ENCODE measurements around the gene ARNT2. TPM values are rescaled to one million over a fixed set of nuclear protein-coding genes. Genes with fewer than 3 reads are reported as not detected.

The ARNT2 gene
- total RNA-seq, 6 experiments from 2014 or later = 2.4 to 16.6 (median 15.5) TPM

DNA sequence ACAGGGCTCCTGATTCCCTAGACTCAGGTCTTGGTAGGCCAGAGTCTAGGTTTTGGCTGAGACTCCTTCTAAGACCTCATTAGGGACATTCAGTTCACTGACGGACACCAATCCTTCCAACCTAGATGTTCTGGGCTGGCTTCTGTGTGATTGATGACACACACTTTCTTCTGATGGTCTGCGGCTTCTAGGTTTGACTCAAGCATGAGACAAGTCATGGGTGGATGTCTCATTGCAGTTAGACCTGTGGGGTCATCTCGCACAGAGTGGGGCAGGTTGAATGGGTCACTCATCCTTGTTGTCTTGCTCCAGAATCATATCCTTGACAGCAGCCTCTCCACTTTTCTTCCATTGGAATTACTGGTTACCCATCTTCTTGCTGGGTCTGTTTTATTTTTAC, 35.8 kb downstream of the ARNT2 start:
- peaks cover 7% of the 10 kb centered on the region; the same call in 1 of the 2 replicates for H3K27me3 Mint-ChIP-seq (ENCODE audit: insufficient read depth)
- peaks cover 18% of the 10 kb centered on the region for H3K4me1 Mint-ChIP-seq (ENCODE audit: low read depth)
- no peaks in the 10 kb centered on the region for H3K36me3 Mint-ChIP-seq (ENCODE audit: low read depth)
- H3K27ac Mint-ChIP-seq = no peak overlapping the region
- no peaks in the 10 kb centered on the region for H3K9me3 Mint-ChIP-seq
- no peak for DNase-seq
- no peak for TF ChIP-seq CTCF (IDR thresholded peaks at IDR 0.05)
- no peak overlapping the region for H3K4me3 Mint-ChIP-seq

- Mint-ChIP-seq H3K27ac (no peak overlapping the region), H3K4me1 (ENCODE audit: low read depth) (peaks cover 17% of the 10 kb centered on the region), H3K27me3 (ENCODE audit: insufficient read depth) (peaks cover 7% of the 10 kb centered on the region; the same call in 1 of the 2 replicates), H3K36me3 (ENCODE audit: low read depth) (no peaks in the 10 kb centered on the region), H3K9me3 (no peaks in the 10 kb centered on the region), H3K4me3 (no peak overlapping the region)
- TF ChIP-seq CTCF (IDR thresholded peaks at IDR 0.05) = no peak
- DNase-seq = no peak
These were observed 36.9 kb downstream of the ARNT2 start for GRCh38 chr15:80441041-80441440.

- H3K4me3 Mint-ChIP-seq = no peak overlapping the region
- TF ChIP-seq CTCF (IDR thresholded peaks at IDR 0.05) = no peak
- no peaks in the 10 kb centered on the region for H3K36me3 Mint-ChIP-seq (ENCODE audit: low read depth)
- H3K4me1 Mint-ChIP-seq (ENCODE audit: low read depth) = peaks cover 10% of the 10 kb centered on the region
- H3K27ac Mint-ChIP-seq = no peak overlapping the region
- no peaks in the 10 kb centered on the region for H3K9me3 Mint-ChIP-seq
- H3K27me3 Mint-ChIP-seq (ENCODE audit: insufficient read depth) = peaks cover 7% of the 10 kb centered on the region; the same call in 1 of the 2 replicates
- DNase-seq = no peak
These were observed 37.5 kb downstream of the ARNT2 start for GRCh38 chr15:80441714-80442113.

DNA sequence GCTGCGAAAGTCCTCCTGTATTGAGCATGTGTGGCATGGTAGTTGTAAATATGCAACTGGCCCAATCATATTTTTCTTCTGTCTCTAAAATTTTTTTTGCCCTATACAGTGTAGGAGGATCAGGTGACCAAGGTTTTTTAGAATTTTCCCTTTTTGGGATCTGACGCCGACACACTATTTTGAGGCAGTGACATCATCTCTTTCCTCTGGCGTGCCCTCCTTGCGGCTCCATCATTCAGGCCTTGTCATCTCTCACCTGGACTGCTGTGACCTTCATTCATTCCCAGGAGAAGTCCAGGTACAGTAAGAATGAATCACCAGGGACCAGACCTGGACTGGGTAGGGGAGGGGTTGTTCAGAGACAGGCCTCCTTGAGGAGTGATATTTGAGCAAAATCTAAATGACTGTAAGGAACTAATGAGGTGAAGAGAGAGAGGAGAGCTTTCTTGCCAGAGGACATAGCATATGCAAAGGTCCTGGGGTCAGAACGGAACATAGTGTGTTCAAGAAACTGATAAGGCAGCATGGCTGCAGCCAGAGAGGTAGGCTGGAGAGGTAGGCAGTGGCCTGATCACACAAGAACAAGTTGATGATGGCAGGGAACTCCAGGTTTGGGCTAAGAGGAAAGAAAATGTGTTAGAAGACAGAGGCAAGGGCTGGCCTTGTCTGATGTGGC, 38.7 kb downstream of the ARNT2 start:
- no peak overlapping the region for H3K4me3 Mint-ChIP-seq
- TF ChIP-seq CTCF (IDR thresholded peaks at IDR 0.05) = no peak
- H3K27ac Mint-ChIP-seq = no peak overlapping the region
- DNase-seq = no peak
- H3K9me3 Mint-ChIP-seq = no peaks in the 10 kb centered on the region
- peaks cover 11% of the 10 kb centered on the region; the same call in 1 of the 2 replicates for H3K27me3 Mint-ChIP-seq (ENCODE audit: insufficient read depth)
- no peaks in the 10 kb centered on the region; the same call in 1 of the 2 replicates for H3K4me1 Mint-ChIP-seq (ENCODE audit: low read depth)
- H3K36me3 Mint-ChIP-seq (ENCODE audit: low read depth) = no peaks in the 10 kb centered on the region

- no peak for DNase-seq
- Mint-ChIP-seq H3K27ac (no peak overlapping the region), H3K4me3 (no peak overlapping the region), H3K27me3 (ENCODE audit: insufficient read depth) (peaks cover 11% of the 10 kb centered on the region; the same call in 1 of the 2 replicates), H3K4me1 (ENCODE audit: low read depth) (no peaks in the 10 kb centered on the region; the same call in 1 of the 2 replicates), H3K9me3 (no peaks in the 10 kb centered on the region), H3K36me3 (ENCODE audit: low read depth) (no peaks in the 10 kb centered on the region)
- no peak for TF ChIP-seq CTCF (IDR thresholded peaks at IDR 0.05)
These were observed 40.6 kb downstream of the ARNT2 start for GRCh38 chr15:80444680-80445251.

Data from HFFc6 (cell line).